Skeletal muscle satellite cell (primary cell): ENCODE measurements around the gene FREM1.
"Not testable (repeated sequence)": the region's sequence is repeated elsewhere in the genome, so short reads cannot be mapped to it uniquely, and the experiment has no call there.

Experiments
- H3K27me3 ChIP-seq: 2 replicates; pipeline ENCODE4 v1.7.0; 2013; ENCODE audit warnings: low read length; ENCODE audit not compliant: control insufficient read depth, insufficient read depth
- H3K36me3 ChIP-seq: 2 replicates; pipeline ENCODE4 v1.7.0; 2013; ENCODE audit warnings: mild to moderate bottlenecking, control low read depth, low read length; ENCODE audit not compliant: insufficient read depth
- H3K4me1 ChIP-seq: 2 replicates; pipeline ENCODE4 v1.7.0; 2013; ENCODE audit warnings: low read length; ENCODE audit not compliant: control insufficient read depth, insufficient read depth
- H3K4me2 ChIP-seq: 2 replicates; pipeline ENCODE4 v1.7.0; 2013; ENCODE audit warnings: mild to moderate bottlenecking, low read length
- H3K4me3 ChIP-seq: 2 replicates; pipeline ENCODE4 v1.7.0; 2013; ENCODE audit warnings: low read length
- H3K9ac ChIP-seq: 2 replicates; pipeline ENCODE4 v1.7.0; 2013; ENCODE audit warnings: mild to moderate bottlenecking, low read depth, low read length, moderate library complexity
- H3K9me3 ChIP-seq: replicated peaks from 2 replicates; pipeline ENCODE4 v1.7.0; 2013; ENCODE audit warnings: mild to moderate bottlenecking, control low read depth, low read length

FREM1 gene

GRCh38 chr9:14932641-14933040, 22.4 kb upstream of the FREM1 start:
- no peaks in the 10 kb centered on the region for H3K4me1 ChIP-seq
- H3K4me3 ChIP-seq = no peak overlapping the region
- H3K4me2 ChIP-seq = no peak overlapping the region
- no peaks in the 10 kb centered on the region for H3K27me3 ChIP-seq
- no peaks in the 10 kb centered on the region for H3K36me3 ChIP-seq
- H3K9me3 ChIP-seq = no peaks in the 10 kb centered on the region
- no peak overlapping the region for H3K9ac ChIP-seq

- no peaks in the 10 kb centered on the region for H3K9me3 ChIP-seq
- no peaks in the 10 kb centered on the region for H3K36me3 ChIP-seq
- H3K27me3 ChIP-seq = no peaks in the 10 kb centered on the region
- H3K4me3 ChIP-seq = no peak overlapping the region
- no peak overlapping the region for H3K4me2 ChIP-seq
- no peaks in the 10 kb centered on the region for H3K4me1 ChIP-seq
- H3K9ac ChIP-seq = no peak overlapping the region
Measured at GRCh38 chr9:14932231-14932630, 22.0 kb upstream of the FREM1 start.

DNA sequence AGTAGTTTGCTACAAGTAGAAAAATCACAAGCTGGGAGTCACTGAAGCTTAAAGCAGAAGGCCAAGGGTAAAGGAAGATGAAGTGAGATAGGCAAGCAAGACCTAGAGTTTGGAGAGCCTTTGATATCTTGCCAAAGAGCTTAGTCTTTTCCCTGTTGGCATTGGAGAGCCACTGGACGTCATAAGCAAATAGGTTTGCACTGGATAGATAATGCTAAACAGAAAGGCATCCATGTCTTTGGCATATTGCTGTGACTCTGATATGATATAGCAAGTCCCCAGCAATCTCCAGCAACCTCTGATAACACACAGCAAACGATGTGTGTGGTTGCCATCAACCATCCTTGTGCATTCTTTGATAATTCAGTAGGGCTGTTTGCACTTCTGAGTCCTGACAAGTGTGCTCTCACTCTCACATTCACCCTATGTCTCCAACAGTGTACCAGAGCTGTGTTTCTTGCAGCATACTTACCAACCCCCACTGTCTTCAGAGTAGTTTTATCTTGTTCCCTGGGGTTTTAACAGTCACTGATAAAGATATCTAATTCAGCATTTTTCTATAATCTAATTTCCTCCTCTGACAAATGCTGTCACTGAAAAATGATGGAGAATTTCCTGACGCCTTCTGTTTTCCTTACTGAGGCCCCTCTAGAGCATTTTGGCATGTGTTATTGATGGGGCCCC, 16.9 kb upstream of the FREM1 start:
- Histone ChIP-seq H3K36me3 (no peaks in the 10 kb centered on the region), H3K27me3 (no peaks in the 10 kb centered on the region), H3K9ac (no peak overlapping the region), H3K4me2 (no peak overlapping the region), H3K4me1 (peaks cover 6% of the 10 kb centered on the region), H3K9me3 (no peaks in the 10 kb centered on the region), H3K4me3 (no peak overlapping the region)

GRCh38 chr9:14924230-14925219, 14.3 kb upstream of the FREM1 start:
- no peaks in the 10 kb centered on the region for H3K9me3 ChIP-seq
- H3K27me3 ChIP-seq = no peaks in the 10 kb centered on the region
- peaks cover 6% of the 10 kb centered on the region for H3K4me1 ChIP-seq
- H3K9ac ChIP-seq = peak overlapping the region; percentile 48
- no peaks in the 10 kb centered on the region for H3K36me3 ChIP-seq
- peak overlapping the region; percentile 61 for H3K4me3 ChIP-seq
- H3K4me2 ChIP-seq = peak overlapping the region; percentile 81

- Histone ChIP-seq H3K4me2 (no peak overlapping the region), H3K36me3 (no peaks in the 10 kb centered on the region), H3K4me3 (no peak overlapping the region), H3K9me3 (no peaks in the 10 kb centered on the region), H3K9ac (no peak overlapping the region), H3K4me1 (peaks cover 6% of the 10 kb centered on the region), H3K27me3 (no peaks in the 10 kb centered on the region)
Measured at GRCh38 chr9:14923701-14924100, 13.5 kb upstream of the FREM1 start.

- H3K9ac ChIP-seq, H3K4me2 ChIP-seq, H3K9me3 ChIP-seq, H3K4me1 ChIP-seq, H3K27me3 ChIP-seq, H3K4me3 ChIP-seq, H3K36me3 ChIP-seq: not testable (repeated sequence)
Measured at GRCh38 chr9:14920805-14921204, 10.6 kb upstream of the FREM1 start.

DNA sequence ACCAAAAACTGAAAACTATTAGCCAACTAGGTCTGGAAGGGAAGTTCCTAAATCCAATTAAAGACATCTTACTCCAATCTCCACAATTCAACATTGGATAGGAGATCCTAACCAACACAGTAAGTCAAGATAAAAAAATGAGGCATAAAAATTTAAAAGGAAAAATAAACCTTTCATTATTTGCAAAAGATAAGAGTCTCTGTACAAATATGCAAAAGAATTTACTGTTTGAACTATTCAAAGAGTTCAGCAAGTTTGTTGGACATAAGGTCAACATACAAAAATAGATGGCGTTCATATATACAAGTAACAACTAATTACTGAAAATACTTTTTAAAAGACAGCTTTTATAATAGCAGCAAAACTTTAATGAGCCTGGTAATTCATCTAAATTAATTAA, 3.1 kb upstream of the FREM1 start:
- Histone ChIP-seq H3K4me2 (no peak overlapping the region), H3K4me3 (no peak overlapping the region), H3K27me3 (no peaks in the 10 kb centered on the region), H3K9me3 (no peaks in the 10 kb centered on the region), H3K4me1 (no peaks in the 10 kb centered on the region), H3K9ac (no peak overlapping the region), H3K36me3 (no peaks in the 10 kb centered on the region)

DNA sequence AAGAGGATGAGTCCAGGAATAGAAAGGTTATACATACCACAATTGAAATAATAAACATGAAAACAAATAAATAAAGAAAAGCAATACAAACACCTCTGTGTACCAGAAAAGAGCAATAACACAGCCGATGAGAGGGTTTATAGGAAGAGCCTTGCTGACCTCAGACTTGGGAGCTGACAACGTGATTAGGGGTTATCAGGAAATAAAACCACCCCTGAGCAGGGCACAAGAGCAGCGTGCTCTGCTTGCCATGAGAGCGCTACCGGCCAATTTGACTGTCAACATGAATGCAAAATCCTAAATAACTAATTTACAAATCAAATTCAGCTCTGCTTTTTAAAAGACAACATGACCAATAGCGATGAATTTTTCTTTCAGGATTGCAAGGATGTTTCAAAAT, 2.6 kb upstream of the FREM1 start:
- H3K9ac ChIP-seq = no peak overlapping the region
- no peaks in the 10 kb centered on the region for H3K9me3 ChIP-seq
- H3K4me3 ChIP-seq = no peak overlapping the region
- H3K27me3 ChIP-seq = no peaks in the 10 kb centered on the region
- H3K4me1 ChIP-seq = no peaks in the 10 kb centered on the region
- H3K36me3 ChIP-seq = no peaks in the 10 kb centered on the region
- no peak overlapping the region for H3K4me2 ChIP-seq

- no peaks in the 10 kb centered on the region for H3K4me1 ChIP-seq
- H3K27me3 ChIP-seq = no peaks in the 10 kb centered on the region
- H3K4me2 ChIP-seq = no peak overlapping the region
- H3K9me3 ChIP-seq = no peaks in the 10 kb centered on the region
- H3K9ac ChIP-seq = no peak overlapping the region
- no peaks in the 10 kb centered on the region for H3K36me3 ChIP-seq
- H3K4me3 ChIP-seq = no peak overlapping the region
Measured at GRCh38 chr9:14911046-14911445, 818 bp upstream of the FREM1 start.

DNA sequence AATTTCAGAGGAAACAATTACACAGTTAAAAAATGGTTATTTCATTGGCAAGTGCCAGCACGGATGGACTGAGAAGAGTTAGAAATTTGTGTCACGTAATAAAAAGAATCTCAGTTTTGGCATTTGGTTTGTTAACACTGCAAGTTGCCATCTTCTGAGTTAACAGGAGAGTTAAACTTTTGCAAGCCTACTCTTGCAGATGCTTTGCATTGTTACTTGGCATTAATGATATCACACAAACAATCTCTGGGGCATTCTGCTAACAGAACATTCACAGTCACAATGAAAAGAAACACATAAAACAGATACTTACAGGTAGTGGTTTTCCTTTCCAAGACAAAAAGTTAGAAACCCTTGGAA, 647 bp downstream of the FREM1 start:
- Histone ChIP-seq H3K4me1 (no peaks in the 10 kb centered on the region), H3K9ac (no peak overlapping the region), H3K4me2 (no peak overlapping the region), H3K4me3 (no peak overlapping the region), H3K36me3 (no peaks in the 10 kb centered on the region), H3K9me3 (no peaks in the 10 kb centered on the region), H3K27me3 (no peaks in the 10 kb centered on the region)

DNA sequence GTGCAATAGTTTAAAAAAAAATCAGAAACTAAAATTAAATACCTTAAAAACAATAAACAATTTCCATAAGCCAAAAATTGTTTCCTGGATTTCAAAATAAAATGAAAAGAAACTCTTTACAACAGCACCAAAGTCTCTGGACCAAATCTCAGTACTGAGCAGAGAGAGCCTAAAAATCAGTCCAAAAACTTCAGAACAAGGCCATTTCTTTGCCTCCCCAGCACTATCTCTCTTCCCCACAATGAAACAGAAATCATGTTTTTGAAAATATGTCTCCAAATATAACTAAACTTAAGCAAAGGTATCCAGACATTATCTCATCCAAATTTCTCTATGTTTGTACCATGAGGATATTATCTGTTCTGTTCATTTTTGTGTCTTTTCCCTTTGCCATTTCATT, 1.0 kb downstream of the FREM1 start:
- H3K4me3 ChIP-seq = no peak overlapping the region
- H3K4me1 ChIP-seq = no peaks in the 10 kb centered on the region
- H3K27me3 ChIP-seq = no peaks in the 10 kb centered on the region
- no peak overlapping the region for H3K9ac ChIP-seq
- no peak overlapping the region for H3K4me2 ChIP-seq
- H3K9me3 ChIP-seq = no peaks in the 10 kb centered on the region
- H3K36me3 ChIP-seq = no peaks in the 10 kb centered on the region
